NOMO-1 (cell line): ENCODE measurements around the gene PPFIBP2.
A peak's percentile ranks its signal among the peaks of the same experiment; 100 is the strongest.

Experiments
- DNase-seq, 2 experiments: peaks; one replicate each; lab custom pipeline; 2025; ENCODE audit not compliant: unreplicated experiment in 2 of 2; lab: John Stamatoyannopoulos, UW

PPFIBP2 gene

GRCh38 chr11:7575841-7576725, 62.3 kb downstream of the PPFIBP2 start:
- no peak for DNase-seq

- DNase-seq, result no peak
These were observed 63.0 kb downstream of the PPFIBP2 start for GRCh38 chr11:7576726-7577290.

- peak; percentile 47 to 64 for DNase-seq
These were observed 63.7 kb downstream of the PPFIBP2 start for GRCh38 chr11:7577291-7578190.

GRCh38 chr11:7578276-7578955, 64.6 kb downstream of the PPFIBP2 start:
- no peak for DNase-seq

- DNase-seq, result peak in 1 of 2 experiments; percentile 28
These were observed 65.6 kb downstream of the PPFIBP2 start for GRCh38 chr11:7579361-7579791.

- DNase-seq, result no peak
These were observed 67.3 kb downstream of the PPFIBP2 start for GRCh38 chr11:7581021-7581590.

- no peak for DNase-seq
These were observed 68.7 kb downstream of the PPFIBP2 start for GRCh38 chr11:7582338-7582985.

- no peak for DNase-seq
These were observed 69.4 kb downstream of the PPFIBP2 start for GRCh38 chr11:7583248-7583647.

GRCh38 chr11:7584910-7585309, 71.1 kb downstream of the PPFIBP2 start:
- DNase-seq, result no peak

- DNase-seq, result no peak
These were observed 72.0 kb downstream of the PPFIBP2 start for GRCh38 chr11:7585816-7586215.

- DNase-seq, result no peak
These were observed 72.6 kb downstream of the PPFIBP2 start for GRCh38 chr11:7586376-7586775.

- no peak for DNase-seq
These were observed 73.9 kb downstream of the PPFIBP2 start for GRCh38 chr11:7587712-7588111.

- no peak for DNase-seq
These were observed 76.1 kb downstream of the PPFIBP2 start for GRCh38 chr11:7589861-7590260.

GRCh38 chr11:7590529-7590928, 76.7 kb downstream of the PPFIBP2 start:
- DNase-seq, result no peak

- no peak for DNase-seq
These were observed 77.5 kb downstream of the PPFIBP2 start for GRCh38 chr11:7591107-7591894.

- DNase-seq, result peak; percentile 52 to 54
These were observed 78.2 kb downstream of the PPFIBP2 start for GRCh38 chr11:7591987-7592386.

GRCh38 chr11:7592711-7593110, 78.9 kb downstream of the PPFIBP2 start:
- DNase-seq, result peak; percentile 61 to 90

- no peak for DNase-seq
These were observed 79.7 kb downstream of the PPFIBP2 start for GRCh38 chr11:7593481-7593880.
